Erythroblast (primary cell): ENCODE data around the gene ANK2.

Source experiments
- DNase-seq, 2 experiments: peaks; one replicate each; lab custom pipeline; 2025; lab: John Stamatoyannopoulos, UW
- GATA1 ChIP-seq: IDR thresholded peaks from 2 replicates; pipeline ENCODE4 v1.6.1; 2011; ENCODE audit warnings: low read depth, mild to moderate bottlenecking, control low read depth, low read length, moderate library complexity
- POLR2A ChIP-seq: IDR thresholded peaks from 2 replicates; pipeline ENCODE4 v1.6.1; 2011; ENCODE audit warnings: mild to moderate bottlenecking, low read length

The ANK2 gene

GRCh38 chr4:113049421-113050370 is at the start of gene ANK2:
ANK2 (plus strand) TSS chr4:113049653; CDS start chr4:113049729, 76 bp downstream.
- no peak for TF ChIP-seq GATA1
- no peak for TF ChIP-seq POLR2A
- no peak for DNase-seq

GRCh38 chr4:113003841-113004240 is 45.6 kb upstream of the ANK2 start:
- DNase-seq = no peak
- no peak for TF ChIP-seq GATA1

GRCh38 chr4:113004655-113005054 is 44.8 kb upstream of the ANK2 start:
- no peak for DNase-seq

GRCh38 chr4:113006632-113007031 is 42.8 kb upstream of the ANK2 start:
- no peak for TF ChIP-seq GATA1
- DNase-seq = no peak

More at GRCh38 chr4:113004655-113005054, 44.8 kb upstream of the ANK2 start:
- no peak for TF ChIP-seq GATA1
- no peak for TF ChIP-seq POLR2A

GRCh38 chr4:113007151-113007550 is 42.3 kb upstream of the ANK2 start:
- no peak for TF ChIP-seq POLR2A
- TF ChIP-seq GATA1 = no peak
- DNase-seq = no peak

- no peak for DNase-seq
- TF ChIP-seq GATA1 = no peak
- no peak for TF ChIP-seq POLR2A
These were observed 41.3 kb upstream of the ANK2 start for GRCh38 chr4:113008135-113008534.

- no peak for DNase-seq
- TF ChIP-seq GATA1 (no peak), POLR2A (no peak)
These were observed 40.7 kb upstream of the ANK2 start for GRCh38 chr4:113008716-113009115.

GRCh38 chr4:113009461-113009860 is 40.0 kb upstream of the ANK2 start:
- TF ChIP-seq POLR2A = no peak
- TF ChIP-seq GATA1 = no peak
- no peak for DNase-seq

- TF ChIP-seq GATA1 (no peak), POLR2A (no peak)
These were observed 37.2 kb upstream of the ANK2 start for GRCh38 chr4:113012122-113012725.

GRCh38 chr4:113012786-113013185 is 36.7 kb upstream of the ANK2 start:
- no peak for DNase-seq
- TF ChIP-seq GATA1 = no peak
- TF ChIP-seq POLR2A = no peak

More at GRCh38 chr4:113012122-113012725, 37.2 kb upstream of the ANK2 start:
- no peak for DNase-seq

- TF ChIP-seq GATA1 (no peak), POLR2A (no peak)
- DNase-seq = no peak
These were observed 35.7 kb upstream of the ANK2 start for GRCh38 chr4:113013751-113014150.

GRCh38 chr4:113016377-113016776 is 33.1 kb upstream of the ANK2 start:
- TF ChIP-seq GATA1 (no peak), POLR2A (no peak)
- no peak for DNase-seq

GRCh38 chr4:113020966-113021365 is 28.5 kb upstream of the ANK2 start:
- no peak for DNase-seq
- TF ChIP-seq GATA1 (no peak), POLR2A (no peak)

- DNase-seq = no peak
These were observed 25.1 kb upstream of the ANK2 start for GRCh38 chr4:113024388-113024787.

More at GRCh38 chr4:113024388-113024787, 25.1 kb upstream of the ANK2 start:
- TF ChIP-seq GATA1 = no peak
- TF ChIP-seq POLR2A = no peak
